OCI-LY1 (cell line): Measurements from ENCODE around the gene MSRB3.

ENCODE experiments used
- H2AFZ ChIP-seq: fragments of 200-600 bp; sonication (generic), shearing (Covaris generic); 2 replicates; pipeline ENCODE4 v1.6.0; 2014; ENCODE audit warnings: antibody characterized with exemption, mild to moderate bottlenecking, low read length
- H3F3A ChIP-seq: fragments of 200-600 bp; sonication (generic), shearing (Covaris generic); 2 replicates; pipeline ENCODE4 v1.6.0; 2014; ENCODE audit warnings: mild to moderate bottlenecking, antibody characterized with exemption, low read length, moderate library complexity; ENCODE audit not compliant: insufficient read depth
- H3K27ac ChIP-seq: fragments of 200-600 bp; sonication (generic); 2 replicates; pipeline ENCODE4 v1.5.1; 2014; ENCODE audit warnings: low read length, mixed run types, mild to moderate bottlenecking, low read depth; ENCODE audit not compliant: poor library complexity, severe bottlenecking
- H3K27me3 ChIP-seq: fragments of 200-600 bp; sonication (generic); 2 replicates; pipeline ENCODE4 v1.6.0; 2014; ENCODE audit warnings: antibody characterized with exemption, mild to moderate bottlenecking, low read length, moderate library complexity; ENCODE audit not compliant: insufficient read depth
- H3K36me3 ChIP-seq: fragments of 200-600 bp; sonication (generic); 2 replicates; pipeline ENCODE4 v1.6.1; 2014; ENCODE audit warnings: mild to moderate bottlenecking, antibody characterized with exemption, low read length, moderate library complexity, mixed read lengths; ENCODE audit not compliant: insufficient read depth
- H3K4me1 ChIP-seq: fragments of 200-600 bp; sonication (generic); 2 replicates; pipeline ENCODE4 v1.5.1; 2014; ENCODE audit warnings: mild to moderate bottlenecking, low read length, moderate library complexity; ENCODE audit not compliant: insufficient read depth, severe bottlenecking
- H3K4me2 ChIP-seq: fragments of 200-600 bp; sonication (generic), shearing (Covaris generic); 2 replicates; pipeline ENCODE4 v1.6.1; 2014; ENCODE audit warnings: low read length
- H3K4me3 ChIP-seq: fragments of 200-600 bp; sonication (generic); 2 replicates; pipeline ENCODE4 v1.5.1; 2014; ENCODE audit warnings: low read length, low read depth, mild to moderate bottlenecking, mixed read lengths; ENCODE audit not compliant: poor library complexity, severe bottlenecking
- H3K79me2 ChIP-seq: fragments of 200-600 bp; shearing (Covaris generic); 2 replicates; pipeline ENCODE4 v1.6.1; 2016; ENCODE audit warnings: mixed run types, low read length, mixed read lengths; ENCODE audit not compliant: insufficient read depth
- H3K9ac ChIP-seq: fragments of 200-600 bp; sonication (generic), shearing (Covaris generic); 2 replicates; pipeline ENCODE4 v1.6.1; 2014; ENCODE audit warnings: mild to moderate bottlenecking, low read length, mixed read lengths
- H3K9me2 ChIP-seq: fragments of 200-600 bp; sonication (generic), shearing (Covaris generic); 2 replicates; pipeline ENCODE4 v1.6.1; 2014; ENCODE audit warnings: low read depth, mild to moderate bottlenecking, low read length, mixed read lengths
- H3K9me3 ChIP-seq: fragments of 200-600 bp; shearing (Covaris generic); 2 replicates; pipeline ENCODE4 v1.6.1; 2014; ENCODE audit warnings: low read length, mixed read lengths
- H4K20me1 ChIP-seq: fragments of 200-600 bp; sonication (generic), shearing (Covaris generic); 2 replicates; pipeline ENCODE4 v1.6.0; 2016; ENCODE audit warnings: mild to moderate bottlenecking, low read length; ENCODE audit not compliant: insufficient read depth
- CTCF ChIP-seq: fragments of 200-600 bp; sonication (generic), shearing (Covaris generic); IDR thresholded peaks from 2 replicates; pipeline ENCODE4 v1.5.1; 2017; ENCODE audit warnings: mild to moderate bottlenecking, antibody characterized with exemption, low read length, moderate library complexity, mixed read lengths
- EZH2 ChIP-seq: fragments of 200-600 bp; sonication (generic), shearing (Covaris generic); IDR thresholded peaks from 2 replicates; pipeline ENCODE4 v1.8.0; 2017; ENCODE audit warnings: borderline replicate concordance, mixed run types, mild to moderate bottlenecking, antibody characterized with exemption, low read length, moderate library complexity, mixed read lengths

The MSRB3 gene

DNA sequence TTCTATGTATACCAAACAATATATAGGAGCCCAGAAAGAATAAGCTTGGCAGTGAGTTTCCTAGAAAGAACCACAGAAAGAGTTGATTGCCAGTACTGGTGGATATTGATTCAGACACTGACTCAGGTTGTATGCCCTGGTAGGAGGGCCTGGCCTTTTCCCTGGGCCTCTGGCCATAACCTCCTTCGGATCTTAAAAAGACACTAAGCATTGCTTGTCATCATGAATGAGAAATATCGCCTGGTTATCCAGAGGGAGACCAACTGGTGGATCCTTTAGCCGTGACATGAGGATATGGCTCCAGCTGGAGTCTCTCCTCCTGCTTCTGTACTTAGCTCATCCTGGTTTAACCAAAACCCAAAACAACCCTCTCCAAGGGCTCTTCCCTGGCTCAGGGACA, 231.5 kb downstream of the MSRB3 start:
- Histone ChIP-seq H3K4me3 (no peak overlapping the region), H3K79me2 (no peaks in the 10 kb centered on the region), H3K27ac (no peak overlapping the region), H3K4me2 (no peak overlapping the region), H3K9me3 (no peaks in the 10 kb centered on the region), H3K36me3 (no peaks in the 10 kb centered on the region), H3K4me1 (no peaks in the 10 kb centered on the region), H3K27me3 (no peaks in the 10 kb centered on the region), H2AFZ (no peak overlapping the region), H3F3A (no peaks in the 10 kb centered on the region), H3K9me2 (no peaks in the 10 kb centered on the region), H4K20me1 (no peaks in the 10 kb centered on the region), H3K9ac (no peak overlapping the region)
- TF ChIP-seq EZH2 (no peak), CTCF (no peak)

DNA sequence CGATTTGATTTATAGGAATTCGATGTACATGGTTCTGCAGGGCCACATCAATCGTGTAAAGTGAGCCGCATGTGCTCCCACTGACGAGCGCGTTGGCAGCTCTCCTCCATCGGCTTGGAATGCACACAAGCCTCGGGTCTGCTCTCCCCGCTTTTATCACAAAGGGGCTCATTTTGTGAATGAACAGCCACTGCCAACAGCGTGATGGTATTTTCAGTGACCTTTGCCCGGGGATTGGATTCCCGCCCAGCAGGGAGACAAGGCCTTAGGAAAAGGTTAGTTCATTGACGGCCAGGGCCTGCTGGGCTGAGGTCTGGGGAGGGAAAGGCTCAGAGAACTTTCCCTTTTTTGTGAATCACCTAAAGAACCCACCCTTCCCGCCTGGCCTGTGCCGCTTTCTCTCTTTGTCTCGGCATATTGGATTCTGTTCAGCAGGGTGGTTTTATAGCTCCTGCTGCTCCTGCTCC, 232.1 kb downstream of the MSRB3 start:
- no peak overlapping the region for H2AFZ ChIP-seq
- no peaks in the 10 kb centered on the region for H3K79me2 ChIP-seq
- no peaks in the 10 kb centered on the region for H4K20me1 ChIP-seq
- H3K27me3 ChIP-seq = no peaks in the 10 kb centered on the region
- H3F3A ChIP-seq = no peaks in the 10 kb centered on the region
- H3K4me3 ChIP-seq = no peak overlapping the region
- no peak overlapping the region for H3K9ac ChIP-seq
- TF ChIP-seq CTCF = no peak
- no peak for TF ChIP-seq EZH2
- no peaks in the 10 kb centered on the region for H3K36me3 ChIP-seq
- no peak overlapping the region for H3K27ac ChIP-seq
- no peak overlapping the region for H3K4me2 ChIP-seq
- H3K4me1 ChIP-seq = no peaks in the 10 kb centered on the region
- no peaks in the 10 kb centered on the region for H3K9me2 ChIP-seq
- H3K9me3 ChIP-seq = no peaks in the 10 kb centered on the region

GRCh38 chr12:65511134-65511834, 232.8 kb downstream of the MSRB3 start:
- no peak overlapping the region for H3K4me3 ChIP-seq
- TF ChIP-seq CTCF (no peak), EZH2 (no peak)
- no peak overlapping the region for H3K9ac ChIP-seq
- no peak overlapping the region for H2AFZ ChIP-seq
- H3K79me2 ChIP-seq = no peaks in the 10 kb centered on the region
- H3K36me3 ChIP-seq = no peaks in the 10 kb centered on the region
- H3K4me2 ChIP-seq = no peak overlapping the region
- H4K20me1 ChIP-seq = no peaks in the 10 kb centered on the region
- H3K4me1 ChIP-seq = no peaks in the 10 kb centered on the region
- no peaks in the 10 kb centered on the region for H3K9me2 ChIP-seq
- H3K27ac ChIP-seq = no peak overlapping the region
- H3K9me3 ChIP-seq = no peaks in the 10 kb centered on the region
- H3F3A ChIP-seq = no peaks in the 10 kb centered on the region
- no peaks in the 10 kb centered on the region for H3K27me3 ChIP-seq
